Testis (tissue), 3 donors: ENCODE measurements around the gene FAM210A. TPM values are rescaled to one million over a fixed set of nuclear protein-coding genes. Genes with fewer than 3 reads are reported as not detected.
"Not testable (repeated sequence)": the region's sequence is repeated elsewhere in the genome, so short reads cannot be mapped to it uniquely, and the experiment has no call there.

Source experiments
- DNase-seq: peaks from one replicate; pipeline ENCODE4 v3.0.0-alpha.2; 2019
- H3K27ac ChIP-seq, 2 donors: fragments of 200-600 bp; sonication (generic); one replicate each; pipeline ENCODE4 v1.5.1; 2019
- H3K27me3 ChIP-seq: fragments of 200-600 bp; sonication (generic); one replicate; pipeline ENCODE4 v1.5.1; 2019
- H3K36me3 ChIP-seq: fragments of 200-600 bp; sonication (generic); one replicate; pipeline ENCODE4 v1.5.1; 2017; ENCODE audit warnings: low read depth; ENCODE audit errors: missing control alignments
- H3K4me1 ChIP-seq: fragments of 200-600 bp; sonication (generic); one replicate; pipeline ENCODE4 v1.5.1; 2019
- H3K4me3 ChIP-seq, 2 donors: fragments of 200-600 bp; sonication (generic); one replicate each; pipeline ENCODE4 v1.5.1; 2017 to 2019
- H3K9me3 ChIP-seq: fragments of 200-600 bp; sonication (generic); one replicate; pipeline ENCODE4 v1.5.1; 2017
- CTCF ChIP-seq, 3 experiments: fragments of 450-650 bp in 2 of 3; fragments of 200-600 bp in 1 of 3; sonication (generic) in 1 of 3; IDR thresholded peaks; one replicate each; pipeline ENCODE4 v1.5.1; 2016 to 2019; ENCODE audit warnings: antibody characterized with exemption in 3 of 3, mild to moderate bottlenecking in 2 of 3, moderate library complexity in 1 of 3
- POLR2A ChIP-seq: fragments of 450-650 bp; IDR thresholded peaks from one replicate; pipeline ENCODE4 v1.6.1; 2017; ENCODE audit warnings: antibody characterized with exemption, mild to moderate bottlenecking, moderate library complexity
- WGBS, 2 donors: methylation state at CpG; one replicate each; pipeline ENCODE4 v1.1.5; 2018; 5-methylcytosine and 5-hydroxymethylcytosine counted together
- intact Hi-C: fragments of 100-400 bp; cut with DNase I; formaldehyde crosslinking; loops from one replicate; pipeline ENCODE4 v1.15.1; 2023; ENCODE audit warnings: low total_unique reads
- polyA plus RNA-seq: library from polyadenylated mRNA; stranded (reverse); fragments of 350-450 nt; fragmentation: Illumina TruSeq; extraction: RNeasy Lipid Tissue Mini Kit (QIAGEN cat#74804); gene quantifications from one replicate; pipeline ENCODE4 v1.2.3, GENCODE V29; 2014; ENCODE audit warnings: low read depth, low replicate concordance; ENCODE audit not compliant: insufficient read depth
- total RNA-seq, 2 donors: library from RNA; depleted of rRNA; stranded (reverse); fragments of >200 nt; gene quantifications; one replicate each; pipeline ENCODE4 v1.2.3, GENCODE V29; 2016

The FAM210A gene
- total and polyA plus RNA-seq, 3 donors from 2014 or later = 22.6 to 28.7 (median 24.5) TPM

GRCh38 chr18:13758622-13759021 is 32.3 kb upstream of the FAM210A start:
- Histone ChIP-seq H3K9me3 (no peaks in the 10 kb centered on the region), H3K36me3 (no peaks in the 10 kb centered on the region), H3K4me3 (no peak overlapping the region), H3K27me3 (no peaks in the 10 kb centered on the region), H3K4me1 (no peaks in the 10 kb centered on the region), H3K27ac (no peak overlapping the region)
- DNase-seq = no peak
- TF ChIP-seq POLR2A = no peak
- TF ChIP-seq CTCF (IDR thresholded peaks at IDR 0.05) = no peak
- WGBS, 2 donors = 74 to 95% methylated on average over 1 of the region's 1 CpG
- intact Hi-C loops = no loop called here

GRCh38 chr18:13756671-13757070 is 30.3 kb upstream of the FAM210A start:
- intact Hi-C loops = no loop called here
- Histone ChIP-seq H3K4me3 (no peak overlapping the region), H3K9me3 (no peaks in the 10 kb centered on the region), H3K27me3 (no peaks in the 10 kb centered on the region), H3K27ac (no peak overlapping the region), H3K36me3 (no peaks in the 10 kb centered on the region), H3K4me1 (no peaks in the 10 kb centered on the region)
- TF ChIP-seq CTCF (IDR thresholded peaks at IDR 0.05) = no peak
- no peak for TF ChIP-seq POLR2A
- DNase-seq = no peak

- Histone ChIP-seq H3K4me3 (no peak overlapping the region), H3K9me3 (no peaks in the 10 kb centered on the region), H3K27ac (no peak overlapping the region), H3K36me3 (no peaks in the 10 kb centered on the region), H3K27me3 (no peaks in the 10 kb centered on the region), H3K4me1 (no peaks in the 10 kb centered on the region)
- TF ChIP-seq CTCF (IDR thresholded peaks at IDR 0.05) (no peak), POLR2A (no peak)
- WGBS, 2 donors = 98 to 100% methylated on average over 2 of the region's 2 CpGs
- DNase-seq = no peak
- intact Hi-C loops = no loop called here
These were observed 29.9 kb upstream of the FAM210A start for GRCh38 chr18:13756261-13756660.

- DNase-seq, H3K9me3 ChIP-seq, H3K27me3 ChIP-seq, H3K27ac ChIP-seq, intact Hi-C loops, H3K36me3 ChIP-seq, H3K4me3 ChIP-seq, H3K4me1 ChIP-seq: not testable (repeated sequence)
- WGBS, 2 donors = 94 to 97% methylated on average over 3 of the region's 3 CpGs
These were observed 25.2 kb upstream of the FAM210A start for GRCh38 chr18:13751599-13751998.

- Histone ChIP-seq H3K36me3 (peaks cover 3% of the 10 kb centered on the region), H3K4me1 (no peaks in the 10 kb centered on the region), H3K27ac (no peak overlapping the region), H3K4me3 (no peak overlapping the region), H3K9me3 (no peaks in the 10 kb centered on the region), H3K27me3 (no peaks in the 10 kb centered on the region)
- no peak for TF ChIP-seq CTCF (IDR thresholded peaks at IDR 0.05)
- no peak for TF ChIP-seq POLR2A
- intact Hi-C loops = no loop called here
- 88 to 90% methylated on average over 3 of the region's 3 CpGs for WGBS, 2 donors
- no peak for DNase-seq
These were observed 20.3 kb upstream of the FAM210A start for GRCh38 chr18:13746633-13747032.
